Measurements from ENCODE around the gene CDRT15L2. TPM values are rescaled to one million over a fixed set of nuclear protein-coding genes. Genes with fewer than 3 reads are reported as not detected.
"Not testable (repeated sequence)": the region's sequence is repeated elsewhere in the genome, so short reads cannot be mapped to it uniquely, and the experiment has no call there.

The CDRT15L2 gene
- total and polyA plus RNA-seq, 4 donors = not detected

DNA sequence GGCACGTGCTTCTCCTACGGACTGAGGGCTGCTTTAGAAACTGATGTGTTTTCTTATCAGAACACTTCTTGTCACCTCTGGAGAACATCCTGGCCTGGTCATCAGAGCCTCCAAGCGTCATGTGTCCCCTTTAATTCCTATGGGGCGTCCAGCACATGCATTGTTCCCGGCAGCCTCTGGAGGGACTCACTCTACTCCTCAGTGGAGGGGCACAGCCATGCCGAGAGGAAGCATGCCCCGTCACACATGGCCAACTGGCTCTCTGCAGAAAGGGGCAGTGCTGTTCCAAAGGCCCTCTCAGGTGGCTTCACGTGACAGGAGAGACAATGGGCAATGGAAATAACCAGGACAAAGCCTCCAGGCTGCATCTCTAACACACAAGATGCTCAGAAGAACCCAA lies 31.8 kb downstream of the CDRT15L2 start:
- 87 to 88% methylated on average over 8 of the region's 8 CpGs for WGBS, 2 donors
- no peak for DNase-seq
- H3K27ac ChIP-seq (ENCODE audit: low read depth in 1 of 2, low read length in 1 of 2) = no peak overlapping the region

DNA sequence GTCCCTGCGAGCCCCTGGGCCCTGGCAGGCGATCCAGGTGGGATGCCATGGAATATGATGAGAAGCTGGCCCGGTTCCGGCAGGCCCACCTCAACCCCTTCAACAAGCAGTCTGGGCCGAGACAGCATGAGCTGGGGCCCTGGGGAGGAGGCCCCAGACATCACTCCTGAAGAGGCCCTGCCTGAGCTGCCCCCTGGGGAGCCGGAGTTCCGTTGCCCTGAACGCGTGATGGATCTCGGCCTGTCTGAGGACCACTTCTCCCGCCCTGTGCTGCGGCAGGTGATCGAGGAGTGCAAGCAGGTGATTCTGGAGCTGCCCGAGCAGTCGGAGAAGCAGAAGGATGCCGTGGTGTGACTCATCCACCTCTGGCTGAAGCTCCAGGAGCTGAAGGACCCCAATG lies 33.1 kb downstream of the CDRT15L2 start:
- H3K27me3 ChIP-seq (ENCODE audit: control insufficient read depth in 3 of 3, insufficient read depth in 3 of 3, low read length in 2 of 3) = no peaks in the 10 kb centered on the region
- H3K9ac ChIP-seq (ENCODE audit: insufficient read depth in 1 of 2, low read length in 2 of 2) = no peak overlapping the region
- peaks cover 0 to 5% (median 0%) of the 10 kb centered on the region in 4 donors for H3K9me3 ChIP-seq (ENCODE audit: control insufficient read depth in 4 of 4, insufficient read depth in 3 of 4, low read length in 3 of 4)
- H3K4me3 ChIP-seq = no peak overlapping the region
- TF ChIP-seq, protein P1, sequence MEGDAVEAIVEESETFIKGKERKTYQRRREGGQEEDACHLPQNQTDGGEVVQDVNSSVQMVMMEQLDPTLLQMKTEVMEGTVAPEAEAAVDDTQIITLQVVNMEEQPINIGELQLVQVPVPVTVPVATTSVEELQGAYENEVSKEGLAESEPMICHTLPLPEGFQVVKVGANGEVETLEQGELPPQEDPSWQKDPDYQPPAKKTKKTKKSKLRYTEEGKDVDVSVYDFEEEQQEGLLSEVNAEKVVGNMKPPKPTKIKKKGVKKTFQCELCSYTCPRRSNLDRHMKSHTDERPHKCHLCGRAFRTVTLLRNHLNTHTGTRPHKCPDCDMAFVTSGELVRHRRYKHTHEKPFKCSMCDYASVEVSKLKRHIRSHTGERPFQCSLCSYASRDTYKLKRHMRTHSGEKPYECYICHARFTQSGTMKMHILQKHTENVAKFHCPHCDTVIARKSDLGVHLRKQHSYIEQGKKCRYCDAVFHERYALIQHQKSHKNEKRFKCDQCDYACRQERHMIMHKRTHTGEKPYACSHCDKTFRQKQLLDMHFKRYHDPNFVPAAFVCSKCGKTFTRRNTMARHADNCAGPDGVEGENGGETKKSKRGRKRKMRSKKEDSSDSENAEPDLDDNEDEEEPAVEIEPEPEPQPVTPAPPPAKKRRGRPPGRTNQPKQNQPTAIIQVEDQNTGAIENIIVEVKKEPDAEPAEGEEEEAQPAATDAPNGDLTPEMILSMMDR (IDR thresholded peaks at IDR 0.05; ENCODE audit: control extremely low read depth, extremely low read depth) = no peak
- no peak overlapping the region for H3K27ac ChIP-seq (ENCODE audit: low read depth in 1 of 2, low read length in 1 of 2)
- ATAC-seq (ENCODE audit: insufficient read depth, low FRiP score) (no peak), DNase-seq (no peak)
- no peaks in the 10 kb centered on the region for H3K36me3 ChIP-seq (ENCODE audit: control insufficient read depth in 4 of 4, insufficient read depth in 4 of 4, low read length in 4 of 4)
- H3K4me1 ChIP-seq (ENCODE audit: control insufficient read depth in 5 of 5, insufficient read depth in 5 of 5, low read length in 5 of 5) = no peaks in the 10 kb centered on the region
- WGBS, 2 donors = 92 to 98% methylated on average over 16 of the region's 16 CpGs

More for the DNA sequence above, 31.8 kb downstream of the CDRT15L2 start:
- H3K4me1 ChIP-seq (ENCODE audit: control insufficient read depth in 5 of 5, insufficient read depth in 5 of 5, low read length in 5 of 5) = no peaks in the 10 kb centered on the region
- no peak for ATAC-seq (ENCODE audit: insufficient read depth, low FRiP score)
- H3K36me3 ChIP-seq (ENCODE audit: control insufficient read depth in 4 of 4, insufficient read depth in 4 of 4, low read length in 4 of 4) = no peaks in the 10 kb centered on the region
- H3K9ac ChIP-seq (ENCODE audit: insufficient read depth in 1 of 2, low read length in 2 of 2) = no peak overlapping the region
- TF ChIP-seq, protein P1 (IDR thresholded peaks at IDR 0.05; ENCODE audit: control extremely low read depth, extremely low read depth) = no peak
- H3K4me3 ChIP-seq = no peak overlapping the region
- H3K27me3 ChIP-seq (ENCODE audit: control insufficient read depth in 3 of 3, insufficient read depth in 3 of 3, low read length in 2 of 3) = no peaks in the 10 kb centered on the region
- H3K9me3 ChIP-seq (ENCODE audit: control insufficient read depth in 4 of 4, insufficient read depth in 3 of 4, low read length in 3 of 4) = peaks cover 0 to 5% (median 0%) of the 10 kb centered on the region in 4 donors

DNA sequence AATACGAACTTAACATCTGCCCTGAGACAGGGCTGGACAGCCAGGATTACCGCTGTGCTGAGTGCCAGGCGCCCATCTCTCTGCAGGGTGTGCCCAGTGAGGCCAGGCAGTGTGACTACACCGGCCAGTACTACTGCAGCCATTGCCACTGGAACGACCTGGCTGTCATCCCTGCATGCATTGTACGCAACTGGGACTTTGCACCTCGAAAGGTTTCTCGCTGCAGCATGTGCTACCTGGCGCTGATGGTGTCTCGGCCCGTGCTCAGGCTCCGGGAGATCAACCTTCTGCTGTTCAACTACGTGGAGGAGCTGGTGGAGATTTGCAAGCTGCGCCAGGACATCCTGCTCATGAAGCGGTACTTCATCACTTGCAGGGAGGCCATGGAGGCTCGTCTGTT lies 33.7 kb downstream of the CDRT15L2 start:
- Histone ChIP-seq H3K9ac (ENCODE audit: insufficient read depth in 1 of 2, low read length in 2 of 2) (no peak overlapping the region), H3K36me3 (ENCODE audit: control insufficient read depth in 4 of 4, insufficient read depth in 4 of 4, low read length in 4 of 4) (no peaks in the 10 kb centered on the region), H3K27ac (ENCODE audit: low read depth in 1 of 2, low read length in 1 of 2) (no peak overlapping the region), H3K27me3 (ENCODE audit: control insufficient read depth in 3 of 3, insufficient read depth in 3 of 3, low read length in 2 of 3) (no peaks in the 10 kb centered on the region), H3K4me1 (ENCODE audit: control insufficient read depth in 5 of 5, insufficient read depth in 5 of 5, low read length in 5 of 5) (no peaks in the 10 kb centered on the region), H3K9me3 (ENCODE audit: control insufficient read depth in 4 of 4, insufficient read depth in 3 of 4, low read length in 3 of 4) (peaks cover 0 to 5% (median 0%) of the 10 kb centered on the region in 4 donors), H3K4me3 (no peak overlapping the region)
- WGBS, 2 donors = 92 to 95% methylated on average over 16 of the region's 16 CpGs
- no peak for DNase-seq
- TF ChIP-seq, protein P1 (IDR thresholded peaks at IDR 0.05; ENCODE audit: control extremely low read depth, extremely low read depth) = no peak
- ATAC-seq (ENCODE audit: insufficient read depth, low FRiP score) = no peak

DNA sequence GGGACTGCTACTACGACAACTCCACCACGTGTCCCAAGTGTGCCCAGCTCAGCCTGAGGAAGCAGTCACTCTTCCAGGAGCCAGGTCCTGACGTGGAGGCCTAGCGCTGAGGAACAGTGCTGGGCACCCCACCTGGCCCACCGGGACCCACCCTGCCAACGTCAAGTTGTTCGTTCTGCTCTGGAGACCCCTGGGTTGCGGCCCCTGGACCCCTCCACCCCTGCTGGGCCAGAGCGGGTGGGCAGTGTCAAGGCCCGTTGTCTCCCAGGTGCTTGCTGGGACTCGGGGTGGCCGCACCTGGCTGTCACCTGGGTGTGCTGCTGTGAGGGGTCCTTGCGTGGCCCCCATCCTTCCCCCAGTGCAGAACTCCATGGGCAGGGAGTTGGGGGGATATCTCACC lies 34.4 kb downstream of the CDRT15L2 start:
- H3K27ac ChIP-seq (ENCODE audit: low read depth in 1 of 2, low read length in 1 of 2) = no peak overlapping the region
- no peaks in the 10 kb centered on the region for H3K27me3 ChIP-seq (ENCODE audit: control insufficient read depth in 3 of 3, insufficient read depth in 3 of 3, low read length in 2 of 3)
- TF ChIP-seq, protein P1 (IDR thresholded peaks at IDR 0.05; ENCODE audit: control extremely low read depth, extremely low read depth) = no peak
- peaks cover 0 to 5% (median 0%) of the 10 kb centered on the region in 4 donors for H3K9me3 ChIP-seq (ENCODE audit: control insufficient read depth in 4 of 4, insufficient read depth in 3 of 4, low read length in 3 of 4)
- H3K4me3 ChIP-seq = no peak overlapping the region
- WGBS, 2 donors = 94% methylated on average over 10 to 13 of the region's 13 CpGs
- no peak for DNase-seq
- H3K36me3 ChIP-seq (ENCODE audit: control insufficient read depth in 4 of 4, insufficient read depth in 4 of 4, low read length in 4 of 4) = no peaks in the 10 kb centered on the region
- H3K4me1 ChIP-seq (ENCODE audit: control insufficient read depth in 5 of 5, insufficient read depth in 5 of 5, low read length in 5 of 5) = no peaks in the 10 kb centered on the region
- no peak for ATAC-seq (ENCODE audit: insufficient read depth, low FRiP score)
- no peak overlapping the region for H3K9ac ChIP-seq (ENCODE audit: insufficient read depth in 1 of 2, low read length in 2 of 2)

DNA sequence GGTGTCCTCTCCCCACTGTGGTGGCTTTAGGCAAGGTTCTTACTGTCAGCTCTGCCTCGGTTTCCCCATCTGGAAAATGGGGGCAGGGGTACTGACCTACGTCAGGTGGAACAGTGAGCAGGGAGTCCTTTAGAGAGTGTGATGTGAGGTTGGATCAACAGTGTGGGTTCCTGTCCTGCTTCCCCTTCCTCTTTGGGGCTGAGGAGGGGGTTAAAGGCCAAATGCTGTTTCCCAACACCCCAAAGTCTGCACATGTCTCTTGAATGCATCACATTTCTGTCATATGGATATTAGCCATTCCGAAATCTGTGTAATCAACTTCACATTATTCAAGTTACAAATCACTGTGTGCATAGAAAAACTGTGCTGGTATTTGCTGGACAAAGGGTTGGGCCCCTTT lies 35.9 kb downstream of the CDRT15L2 start:
- not testable (repeated sequence) for H3K27ac ChIP-seq (ENCODE audit: low read depth in 1 of 2, low read length in 1 of 2); DNase-seq; H3K4me1 ChIP-seq (ENCODE audit: control insufficient read depth in 5 of 5, insufficient read depth in 5 of 5, low read length in 5 of 5); ATAC-seq (ENCODE audit: insufficient read depth, low FRiP score); H3K27me3 ChIP-seq (ENCODE audit: control insufficient read depth in 3 of 3, insufficient read depth in 3 of 3, low read length in 2 of 3); H3K9ac ChIP-seq (ENCODE audit: insufficient read depth in 1 of 2, low read length in 2 of 2); H3K9me3 ChIP-seq (ENCODE audit: control insufficient read depth in 4 of 4, insufficient read depth in 3 of 4, low read length in 3 of 4); H3K36me3 ChIP-seq (ENCODE audit: control insufficient read depth in 4 of 4, insufficient read depth in 4 of 4, low read length in 4 of 4); H3K4me3 ChIP-seq
- WGBS, 2 donors = 81 to 85% methylated on average over 3 of the region's 3 CpGs

All from lung (tissue), 12 donors.